Panc1 (cell line): ENCODE data around the gene MMP17. TPM values are rescaled to one million over a fixed set of nuclear protein-coding genes. Genes with fewer than 3 reads are reported as not detected.

ENCODE experiments used
- ATAC-seq: fragments of 200-7000 bp; cut with Tn5 transposase; 2 replicates; pipeline ENCODE4 v1.9.1; 2020; ENCODE audit warnings: mild to moderate bottlenecking, moderate library complexity
- BruUV-seq: library from RNA; stranded (reverse); fragments of 400-500 nt; replicated peaks from 2 replicates; lab custom pipeline; 2021; lab: Mats Ljungman, UMichigan
- CTCF ChIA-PET: fragments of 300-600 bp; sonication (Branson Sonifier 250); formaldehyde crosslinking; loops from one replicate; lab custom pipeline; 2022; ENCODE audit warnings: antibody characterized with exemption; lab: Charles Lee
- POLR2A ChIA-PET: fragments of 300-600 bp; sonication (Branson Sonifier 250); formaldehyde crosslinking; loops from one replicate; lab custom pipeline; 2022; ENCODE audit warnings: antibody characterized with exemption; lab: Charles Lee
- DNase-seq: peaks from one replicate; pipeline ENCODE4 v3.0.0-alpha.2; 2010; ENCODE audit warnings: low read depth, low spot score
- H3K27ac ChIP-seq: 2 replicates; pipeline ENCODE4 v1.5.1; 2011; ENCODE audit warnings: mild to moderate bottlenecking, low read length, inconsistent platforms
- H3K27me3 ChIP-seq: fragments of 200-500 bp; sonication (Bioruptor generic); 2 replicates; pipeline ENCODE4 v1.6.0; 2014; ENCODE audit warnings: low read length, inconsistent platforms; ENCODE audit not compliant: control insufficient read depth, insufficient read depth
- H3K36me3 ChIP-seq: fragments of 200-500 bp; sonication (Bioruptor generic); 2 replicates; pipeline ENCODE4 v1.5.1; 2014; ENCODE audit warnings: inconsistent platforms, mild to moderate bottlenecking, low read length, moderate library complexity; ENCODE audit not compliant: control insufficient read depth, insufficient read depth
- H3K4me1 ChIP-seq: 2 replicates; pipeline ENCODE4 v1.5.1; 2011; ENCODE audit warnings: inconsistent platforms, mild to moderate bottlenecking, low read length, moderate library complexity; ENCODE audit not compliant: control insufficient read depth, insufficient read depth
- H3K4me3 ChIP-seq, 2 experiments: 2 replicates each; pipeline ENCODE4 v1.5.1; 2011 to 2012; ENCODE audit warnings: low read depth in 2 of 2, low read length in 2 of 2, mild to moderate bottlenecking in 2 of 2, inconsistent platforms in 1 of 2, moderate library complexity in 1 of 2
- H3K9me3 ChIP-seq: fragments of 200-500 bp; sonication (Bioruptor generic); 2 replicates; pipeline ENCODE4 v1.5.1; 2014; ENCODE audit warnings: low read depth, mild to moderate bottlenecking, inconsistent platforms, low read length, moderate library complexity; ENCODE audit not compliant: control insufficient read depth, insufficient read depth
- CTCF ChIP-seq: fragments of 450-650 bp; IDR thresholded peaks from 2 replicates; pipeline ENCODE4 v1.5.1; 2017; ENCODE audit warnings: mild to moderate bottlenecking
- POLR2AphosphoS5 ChIP-seq: IDR thresholded peaks from 2 replicates; pipeline ENCODE4 v1.6.1; 2012; ENCODE audit warnings: mild to moderate bottlenecking, low read depth, low read length, moderate library complexity
- REST ChIP-seq, 2 experiments: IDR thresholded peaks; 2 replicates each; pipeline ENCODE4 v1.6.1; 2011 to 2012; ENCODE audit warnings: low read depth in 2 of 2, control low read depth in 1 of 2, low read length in 1 of 2, mild to moderate bottlenecking in 1 of 2, moderate library complexity in 1 of 2; ENCODE audit not compliant: insufficient read depth in 1 of 2
- SIN3A ChIP-seq: IDR thresholded peaks from 2 replicates; pipeline ENCODE4 v1.6.1; 2012; ENCODE audit warnings: low read depth, mild to moderate bottlenecking, low read length, moderate library complexity, borderline replicate concordance; ENCODE audit not compliant: insufficient read depth
- TCF7L2 ChIP-seq: IDR thresholded peaks from 2 replicates; pipeline ENCODE4 v1.6.1; 2011; ENCODE audit warnings: mild to moderate bottlenecking, low read depth, low read length, inconsistent platforms
- in situ Hi-C: cut with HindIII; loops from 2 replicates; pipeline ENCODE4 v1.10.0; 2016; ENCODE audit warnings: low sequenced_read_pairs, low pct_unique_long_range_greater_than_20kb
- intact Hi-C: fragments of 100-400 bp; cut with micrococcal nuclease; formaldehyde crosslinking; loops from one replicate; pipeline ENCODE4 v1.10.0; 2022; ENCODE audit not compliant: unreplicated experiment
- total RNA-seq: library from RNA; stranded (reverse); gene quantifications from one replicate; pipeline ENCODE4 v1.2.1, GENCODE V29; 2021; ENCODE audit not compliant: unreplicated experiment

MMP17 gene
- total RNA-seq, 1 experiment from 2014 or later: 30.0 TPM

- Histone ChIP-seq H3K36me3 (no peaks in the 10 kb centered on the region), H3K27me3 (no peaks in the 10 kb centered on the region), H3K9me3 (no peaks in the 10 kb centered on the region), H3K4me1 (peaks cover 19% of the 10 kb centered on the region), H3K27ac (no peak overlapping the region), H3K4me3 (no peak overlapping the region)
- TF ChIP-seq POLR2AphosphoS5 (no peak), REST (IDR thresholded peaks at IDR 0.05; ENCODE audit: insufficient read depth in 1 of 2, low read depth in 2 of 2, low read length in 1 of 2) (no peak), SIN3A (no peak), CTCF (no peak), TCF7L2 (no peak)
- intact Hi-C loops (no loop called here), in situ Hi-C loops (no loop called here)
- DNase-seq (no peak), ATAC-seq (no peak)
- CTCF ChIA-PET: no interaction called here
- no TSS peak for BruUV-seq
- POLR2A ChIA-PET: no interaction called here
Measured at GRCh38 chr12:131834798-131835615, 6.8 kb downstream of the MMP17 start.

- POLR2A ChIA-PET: interaction anchor here (0.7 kb wide), 1 partner anchor 438 kb away, joined by 5 read pairs; no protein-coding TSS in a partner anchor
- no peaks in the 10 kb centered on the region for H3K9me3 ChIP-seq
- CTCF ChIA-PET: interaction anchor here (0.7 kb wide), 1 partner anchor 921 kb away, joined by 5 read pairs; no protein-coding TSS in a partner anchor
- in situ Hi-C loops: no loop called here
- no peak for TF ChIP-seq POLR2AphosphoS5
- no peaks in the 10 kb centered on the region for H3K36me3 ChIP-seq
- H3K4me3 ChIP-seq: no peak overlapping the region
- ATAC-seq (no peak), DNase-seq (no peak)
- intact Hi-C loops: no loop called here
- peaks cover 19% of the 10 kb centered on the region for H3K4me1 ChIP-seq
- BruUV-seq: no TSS peak
- no peak overlapping the region for H3K27ac ChIP-seq
- H3K27me3 ChIP-seq: no peaks in the 10 kb centered on the region
Measured at GRCh38 chr12:131835616-131836171, 7.5 kb downstream of the MMP17 start.

- no peak for ATAC-seq
Measured at GRCh38 chr12:131836193-131836592, 8.0 kb downstream of the MMP17 start.

More at GRCh38 chr12:131836193-131836592, 8.0 kb downstream of the MMP17 start:
- no peak for DNase-seq
- Histone ChIP-seq H3K4me3 (no peak overlapping the region), H3K27me3 (no peaks in the 10 kb centered on the region), H3K27ac (no peak overlapping the region), H3K9me3 (no peaks in the 10 kb centered on the region), H3K36me3 (no peaks in the 10 kb centered on the region), H3K4me1 (peaks cover 19% of the 10 kb centered on the region)
- TF ChIP-seq CTCF: no peak; the same call in none of the 2 replicates
- no peak for TF ChIP-seq REST (IDR thresholded peaks at IDR 0.05; ENCODE audit: insufficient read depth in 1 of 2, low read depth in 2 of 2, low read length in 1 of 2)
- TF ChIP-seq SIN3A: no peak
- no peak for TF ChIP-seq POLR2AphosphoS5
- TF ChIP-seq TCF7L2: no peak
- CTCF ChIA-PET: interaction anchor here (0.7 kb wide), 1 partner anchor 921 kb away, joined by 5 read pairs; no protein-coding TSS in a partner anchor
- POLR2A ChIA-PET: interaction anchor here (0.7 kb wide), 1 partner anchor 439 kb away, joined by 5 read pairs; no protein-coding TSS in a partner anchor
- in situ Hi-C loops (no loop called here), intact Hi-C loops (no loop called here)
- TSS peak; percentile 64 for BruUV-seq
